Cerebellar nuclear complex (tissue), 1 donor: ENCODE results near the gene KIF3B.
"Not testable (repeated sequence)": the region's sequence is repeated elsewhere in the genome, so short reads cannot be mapped to it uniquely, and the experiment has no call there.

Experiments
- DNase-seq, 2 experiments: peaks; one replicate each; lab custom pipeline; 2025; lab: John Stamatoyannopoulos, UW

KIF3B gene

DNA sequence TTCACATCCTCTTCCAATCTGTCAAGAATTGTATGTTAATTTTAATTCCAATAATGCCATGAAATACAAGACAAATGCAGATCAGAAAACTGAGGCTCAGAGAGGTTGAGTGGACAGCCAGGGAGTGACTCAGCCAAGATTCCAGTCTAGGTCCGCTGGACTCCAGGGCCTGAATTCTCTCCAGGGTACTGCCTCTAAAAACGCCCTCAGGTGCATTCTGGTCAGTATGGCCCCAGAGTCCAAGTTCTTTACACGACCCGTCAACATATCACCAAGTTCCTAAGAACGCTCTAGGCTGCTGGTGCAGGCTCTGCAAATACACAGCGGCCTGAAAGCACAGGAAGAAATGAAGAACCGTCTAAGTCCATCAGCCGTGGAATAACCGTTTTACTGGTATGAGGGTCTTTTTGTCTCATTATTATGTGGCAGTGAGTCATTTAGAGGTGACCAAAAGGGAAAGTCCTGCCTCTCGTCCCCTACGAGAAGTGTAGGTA is 80.0 kb downstream of the KIF3B start:
- no peak for DNase-seq

DNA sequence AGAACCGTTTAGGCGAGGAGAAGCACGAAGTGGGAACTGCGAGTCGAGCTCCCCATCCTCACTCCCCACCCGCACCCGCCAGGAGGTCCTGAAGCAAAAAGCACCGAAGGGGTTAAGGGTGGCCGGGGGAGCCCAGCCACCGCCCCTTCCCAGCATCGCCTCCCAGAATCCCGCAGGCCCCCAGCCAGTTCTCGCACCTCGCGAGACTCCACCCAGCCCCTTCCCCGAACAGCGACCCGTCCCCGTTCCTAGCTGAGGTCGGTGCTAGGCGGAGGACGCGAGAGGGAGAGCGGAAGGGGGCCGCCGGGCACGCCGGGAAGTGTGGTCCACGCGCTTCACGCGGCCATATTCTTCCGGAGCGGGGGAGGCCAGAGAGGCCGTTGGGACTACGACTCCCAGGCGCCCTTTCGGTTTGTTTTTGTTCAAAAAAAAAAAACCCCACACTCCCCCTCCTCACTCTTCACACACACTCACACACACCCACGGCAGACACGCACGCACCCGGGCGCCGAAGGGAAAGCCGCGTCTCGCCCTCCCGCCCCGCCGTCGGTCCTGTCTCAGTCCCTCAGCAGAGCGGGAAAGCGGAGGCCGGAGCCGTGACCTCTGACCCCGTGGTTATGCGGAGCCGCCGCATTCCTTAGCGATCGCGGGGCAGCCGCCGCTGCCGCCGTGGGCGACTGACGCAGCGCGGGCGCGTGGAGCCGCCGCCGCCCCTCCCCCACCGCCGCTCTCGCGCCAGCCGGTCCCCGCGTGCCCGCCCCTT is 80.6 kb downstream of the KIF3B start, which contains the start of gene ASXL1:
TSS of gene ASXL1 (plus strand) at position 463 of the 763 bp plus-strand sequence. CDS start 445 bp downstream, outside the sequence.
- DNase-seq, result peak; percentile 81 to 91

DNA sequence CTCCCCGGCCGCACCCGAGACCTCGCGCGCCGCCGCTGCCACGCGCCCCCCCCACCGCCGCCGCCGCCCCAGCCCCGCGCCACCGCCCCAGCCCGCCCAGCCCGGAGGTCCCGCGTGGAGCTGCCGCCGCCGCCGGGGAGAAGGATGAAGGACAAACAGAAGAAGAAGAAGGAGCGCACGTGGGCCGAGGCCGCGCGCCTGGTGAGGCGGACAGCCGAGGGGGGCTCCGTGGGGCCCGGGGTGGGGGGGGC is 81.1 kb downstream of the KIF3B start:
- DNase-seq, result no peak

DNA sequence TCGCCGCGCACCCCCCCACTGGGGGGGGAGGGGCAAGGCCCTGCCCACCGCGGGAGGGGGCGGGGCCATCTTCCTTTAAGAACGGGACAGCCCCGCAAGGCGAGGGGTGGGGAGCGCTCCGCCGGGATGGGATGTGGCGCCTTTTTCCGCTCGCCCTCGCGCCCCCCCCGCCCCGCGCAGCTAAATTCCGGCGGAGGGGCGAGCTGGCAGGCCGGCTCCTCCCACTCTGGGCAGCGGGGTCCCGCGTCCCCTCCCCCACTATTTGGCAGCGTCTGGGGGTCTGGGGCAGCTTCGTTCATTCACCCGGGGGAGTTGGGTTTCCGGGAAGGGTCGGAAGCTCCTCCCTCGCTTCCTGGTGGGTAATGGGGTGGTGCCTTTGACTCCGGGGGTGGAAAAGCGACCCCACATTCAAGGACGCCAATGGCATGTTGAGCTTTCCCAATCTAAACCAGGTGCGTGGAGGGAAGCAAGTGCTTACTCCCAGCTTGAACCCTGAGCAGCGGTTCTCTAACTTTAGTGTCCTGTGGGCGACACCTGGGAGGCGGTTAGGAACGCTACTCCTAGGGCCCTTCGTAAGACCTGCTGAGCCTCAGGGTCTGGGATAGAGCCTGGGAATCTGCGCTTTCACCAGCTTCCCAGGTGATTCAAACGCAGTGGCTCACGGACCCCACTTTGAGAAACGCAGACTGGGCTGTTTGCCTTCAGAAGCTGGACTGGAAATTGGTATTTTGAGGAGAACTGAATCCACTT is 81.6 kb downstream of the KIF3B start:
- no peak for DNase-seq

DNA sequence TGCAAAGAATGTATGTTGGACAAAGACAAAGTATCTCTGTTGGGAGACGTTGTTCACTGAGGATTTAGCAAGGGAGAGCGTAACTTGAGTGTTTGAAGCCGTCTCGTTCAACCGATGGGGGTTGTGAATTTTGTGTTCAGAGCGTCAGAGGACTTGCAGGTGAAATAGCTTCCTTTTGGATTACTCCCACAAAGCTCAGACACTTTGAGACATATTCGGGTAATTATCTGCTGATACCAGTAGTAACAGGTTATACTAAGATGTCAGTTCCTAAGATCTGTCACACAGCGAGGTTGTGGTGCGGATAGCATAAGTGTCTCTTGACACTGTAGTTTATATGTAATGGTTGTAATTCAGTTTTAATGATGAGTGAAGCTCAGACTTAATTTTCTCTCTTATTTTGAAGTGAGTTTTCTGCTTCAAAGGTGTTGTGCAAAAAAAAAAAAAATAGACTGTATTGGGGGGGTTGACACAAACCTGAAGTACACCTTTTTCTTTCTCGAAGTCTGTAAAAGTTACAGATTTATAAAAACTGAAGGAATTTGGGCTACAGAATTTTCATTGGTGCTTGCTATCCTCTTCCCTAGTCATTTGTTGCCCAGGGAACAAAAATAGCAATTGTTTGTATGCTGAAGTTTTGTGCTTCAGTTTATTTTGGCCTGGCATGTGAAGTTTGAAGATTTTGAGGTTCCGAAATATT is 82.3 kb downstream of the KIF3B start:
- no peak for DNase-seq

DNA sequence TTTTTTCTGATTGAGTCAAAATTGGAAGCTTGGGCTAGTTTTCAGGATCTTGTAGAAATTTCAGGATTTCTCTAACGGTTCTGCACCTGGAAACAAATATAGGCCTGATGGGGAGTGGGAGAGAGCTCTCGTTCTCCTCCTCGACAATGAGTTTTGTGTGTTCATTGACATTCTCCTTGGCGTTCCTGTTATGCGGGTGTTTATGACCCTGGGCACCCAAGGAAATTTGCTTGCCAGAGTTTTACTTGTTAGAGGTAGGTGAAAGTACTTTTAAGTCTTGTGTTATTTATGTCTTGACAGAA is 82.8 kb downstream of the KIF3B start:
- no peak for DNase-seq

DNA sequence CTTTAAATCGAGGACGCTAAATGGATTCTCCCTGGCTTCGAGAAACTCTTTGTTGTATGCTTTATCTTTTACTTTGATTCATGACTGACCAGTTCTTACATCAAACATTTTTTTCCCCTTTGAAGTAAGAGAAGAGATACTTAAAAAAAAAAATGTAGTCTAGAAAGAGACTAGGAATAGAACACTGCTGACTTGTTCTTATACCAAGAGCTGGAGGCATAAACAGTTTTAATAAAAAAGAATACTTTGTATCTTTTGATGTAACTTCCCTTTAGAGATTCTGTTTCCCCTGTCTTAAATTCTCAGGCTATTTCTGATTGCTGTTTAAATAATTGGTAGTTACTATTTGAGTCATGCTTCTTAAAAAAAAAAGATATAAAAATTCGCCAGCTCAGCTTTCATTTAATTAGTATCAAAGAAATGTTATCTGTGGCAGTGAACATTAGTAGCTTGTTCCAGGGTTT is 85.5 kb downstream of the KIF3B start:
- no peak for DNase-seq

DNA sequence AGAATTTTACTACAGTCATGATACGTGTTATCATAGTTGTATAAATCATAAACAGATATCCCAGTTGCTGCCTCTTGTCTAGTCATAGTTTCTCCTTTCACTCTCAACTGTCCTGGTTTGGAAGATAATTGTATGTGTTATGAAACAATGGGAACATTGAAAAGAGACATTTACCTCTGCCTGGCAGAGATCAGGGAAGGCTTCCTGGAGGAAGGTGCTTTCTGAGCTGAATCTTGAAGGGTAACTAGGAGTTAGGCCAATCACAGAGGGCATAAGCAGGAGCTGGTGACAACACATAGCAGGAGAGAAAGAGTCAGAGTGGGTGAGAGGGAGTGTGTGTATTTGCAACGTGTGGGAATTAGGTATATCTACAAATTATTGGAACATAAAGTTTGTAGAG is 86.0 kb downstream of the KIF3B start:
- DNase-seq, result no peak

DNA sequence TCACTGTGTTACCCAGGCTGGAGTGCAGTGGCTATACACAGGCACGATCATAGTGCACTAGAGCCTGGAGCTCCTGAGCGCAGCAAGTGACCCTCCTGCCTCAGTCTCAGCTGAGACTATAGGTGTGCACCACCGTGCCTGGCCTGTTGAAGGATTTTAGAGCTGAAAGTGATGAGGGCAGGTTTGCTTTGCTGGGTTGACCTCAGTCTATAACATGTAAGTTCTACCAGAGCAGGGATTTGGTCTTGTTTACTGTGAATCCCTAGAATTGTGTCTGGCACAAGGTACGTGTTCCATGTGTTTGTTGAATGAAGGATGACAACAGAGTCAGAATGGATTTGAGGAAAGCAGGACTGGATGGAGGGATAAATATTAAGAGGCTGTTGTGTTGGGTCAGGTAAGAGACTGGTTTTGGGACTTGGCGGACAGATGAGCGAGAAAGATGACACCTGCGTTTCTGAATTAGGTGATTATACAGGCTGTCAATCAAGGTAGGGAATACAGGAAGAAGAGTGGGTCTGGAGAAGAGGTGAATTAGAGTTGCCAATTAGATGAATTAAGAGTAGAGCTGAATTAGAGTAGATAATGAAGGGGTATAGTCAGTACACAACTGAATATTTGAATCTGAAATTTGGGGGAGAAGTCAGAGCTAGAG is 87.2 kb downstream of the KIF3B start:
- DNase-seq, result no peak

DNA sequence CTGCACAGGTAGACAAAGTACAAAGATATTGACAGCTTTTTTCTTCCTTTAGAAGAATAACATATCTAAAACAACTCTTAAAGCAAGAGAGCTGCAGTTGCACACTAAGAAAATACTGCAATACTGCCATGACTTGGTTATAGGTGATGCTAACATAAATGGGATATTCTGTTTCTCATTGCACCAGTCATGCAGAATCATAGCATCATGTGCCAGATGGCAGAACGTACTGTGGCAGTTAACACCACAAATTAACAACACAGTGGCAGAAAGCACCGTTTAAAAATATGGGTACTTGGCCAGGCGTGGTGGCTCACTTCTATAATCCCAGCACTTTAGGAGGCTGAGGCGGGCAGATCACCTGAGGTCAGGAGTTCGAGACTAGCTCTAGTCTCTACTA is 88.1 kb downstream of the KIF3B start:
- no peak for DNase-seq

DNA sequence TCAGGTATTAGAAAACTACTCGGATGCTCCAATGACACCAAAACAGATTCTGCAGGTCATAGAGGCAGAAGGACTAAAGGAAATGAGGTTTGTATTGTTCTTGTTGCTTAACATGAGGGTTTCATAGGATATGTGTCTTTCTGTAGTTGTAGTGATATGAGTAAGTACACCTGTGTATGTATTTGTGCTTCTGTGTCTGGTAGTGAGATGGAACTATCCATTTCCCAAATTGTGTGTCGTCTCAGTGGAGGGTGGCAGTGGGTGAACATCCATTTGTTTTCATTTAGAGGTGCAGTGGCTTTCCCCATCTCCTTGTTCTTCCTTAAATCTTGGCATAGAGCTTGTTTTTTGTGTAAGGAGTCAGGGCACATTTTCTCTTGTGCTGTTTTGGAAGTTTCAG is 88.9 kb downstream of the KIF3B start:
- DNase-seq, result no peak

DNA sequence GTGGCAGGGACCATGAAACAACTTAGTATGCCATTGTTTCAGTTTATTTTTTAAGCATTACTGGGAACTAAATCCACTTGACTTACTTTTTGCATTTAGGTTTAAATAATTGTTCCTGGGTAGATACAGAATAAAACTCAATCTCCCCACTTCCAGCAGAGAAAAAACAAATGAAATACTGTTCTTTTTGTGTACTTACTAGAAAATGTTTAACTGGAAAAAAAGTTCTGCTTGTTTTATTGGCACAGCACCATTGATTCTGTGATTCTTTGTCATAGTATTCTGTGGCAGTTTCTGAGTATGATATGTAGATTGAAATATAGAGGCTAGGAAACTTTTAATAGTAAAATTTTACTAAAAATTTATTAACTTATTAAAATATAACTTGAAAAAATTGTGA is 90.9 kb downstream of the KIF3B start:
- DNase-seq, result no peak

DNA sequence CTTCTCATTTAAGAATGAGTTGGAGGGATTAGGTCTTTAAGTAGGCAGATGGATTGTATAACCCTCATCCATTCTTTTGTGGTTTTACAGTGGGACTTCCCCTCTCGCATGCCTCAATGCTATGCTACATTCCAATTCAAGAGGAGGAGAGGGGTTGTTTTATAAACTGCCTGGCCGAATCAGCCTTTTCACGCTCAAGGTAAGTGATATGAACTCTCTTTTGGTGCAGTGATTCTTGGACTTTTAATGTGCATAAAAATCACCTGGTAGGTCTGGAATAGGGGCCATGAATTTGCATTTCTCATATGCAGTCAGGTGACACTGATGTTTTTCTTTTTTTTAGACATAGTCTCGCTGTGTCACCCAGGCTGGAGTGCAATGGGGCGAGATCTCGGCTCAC is 91.5 kb downstream of the KIF3B start:
- no peak for DNase-seq

DNA sequence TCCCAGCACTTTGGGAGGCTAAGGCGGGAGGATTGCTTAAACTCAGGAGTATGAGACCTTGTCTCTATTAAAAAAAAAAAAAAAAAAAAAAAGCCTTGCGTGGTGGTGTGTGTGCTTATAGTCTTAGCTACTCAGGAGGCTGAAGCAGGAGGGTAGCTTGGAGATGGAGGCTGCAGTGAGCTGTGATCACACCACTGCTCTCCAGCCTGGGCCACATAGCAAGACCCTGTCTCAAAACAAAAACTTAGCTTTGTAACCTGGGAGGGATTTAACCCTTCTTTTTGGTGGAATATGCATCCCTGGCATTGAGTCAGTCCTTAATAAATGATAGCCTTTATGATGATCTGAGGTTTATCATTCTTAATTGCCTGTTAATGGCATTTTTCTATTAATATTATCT is 93.4 kb downstream of the KIF3B start:
- DNase-seq, result no peak

DNA sequence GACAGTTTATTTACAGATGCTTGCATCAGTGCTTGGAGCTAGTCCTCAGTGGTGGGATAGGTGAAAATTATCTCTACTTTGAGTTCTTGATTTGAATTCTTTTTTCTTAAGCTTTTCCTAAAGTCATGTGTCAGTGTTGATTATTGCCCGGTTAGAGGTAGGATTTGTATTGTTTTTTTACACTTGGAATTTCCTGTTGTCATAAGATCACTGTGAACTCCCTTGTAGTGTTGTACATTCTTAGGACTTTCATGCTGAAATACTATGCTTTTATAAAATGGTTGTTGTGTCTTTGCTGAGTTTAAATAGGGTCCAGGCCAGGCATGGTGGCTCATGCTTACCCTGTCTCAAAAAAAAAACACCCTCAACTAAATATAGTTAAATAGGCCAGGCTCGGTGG is 101.0 kb downstream of the KIF3B start:
- no peak for DNase-seq

DNA sequence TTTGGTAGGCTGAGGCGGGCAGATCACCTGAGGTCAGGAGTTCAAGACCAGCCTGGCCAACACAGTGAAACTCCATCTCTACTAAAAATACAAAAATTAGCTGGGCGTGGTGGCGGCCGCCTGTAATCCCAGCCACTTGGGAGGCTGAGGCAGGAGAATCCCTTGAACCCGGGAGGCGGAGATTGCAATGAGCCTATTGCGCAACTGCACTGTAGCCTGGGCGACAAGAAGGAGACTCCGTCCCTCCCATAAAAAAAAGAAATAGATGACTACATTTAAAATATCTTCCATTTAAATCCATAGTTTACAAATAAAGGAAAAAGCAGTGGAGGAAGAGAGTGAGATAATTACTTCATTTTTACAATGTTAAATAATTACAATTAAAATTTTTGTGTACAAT is 102.6 kb downstream of the KIF3B start:
- not testable (repeated sequence) for DNase-seq

DNA sequence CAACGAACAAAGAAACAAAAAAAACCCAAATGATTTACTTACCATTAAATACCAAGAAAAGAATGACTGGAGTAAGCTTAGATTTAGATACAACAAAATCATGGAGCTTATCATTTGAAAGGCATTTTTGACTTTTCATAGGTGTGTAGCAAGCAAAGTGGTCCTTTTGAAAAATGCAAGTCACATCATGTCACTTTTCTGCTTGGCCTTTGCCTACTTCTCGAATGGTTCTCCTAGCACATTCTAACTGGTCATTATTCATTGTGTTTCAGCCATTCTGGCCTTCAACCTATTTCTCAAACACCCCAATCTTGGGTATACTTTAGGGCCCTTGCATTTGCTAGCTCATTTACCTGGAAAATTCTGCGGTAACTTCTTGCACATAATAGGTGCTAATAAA is 103.3 kb downstream of the KIF3B start:
- no peak for DNase-seq

DNA sequence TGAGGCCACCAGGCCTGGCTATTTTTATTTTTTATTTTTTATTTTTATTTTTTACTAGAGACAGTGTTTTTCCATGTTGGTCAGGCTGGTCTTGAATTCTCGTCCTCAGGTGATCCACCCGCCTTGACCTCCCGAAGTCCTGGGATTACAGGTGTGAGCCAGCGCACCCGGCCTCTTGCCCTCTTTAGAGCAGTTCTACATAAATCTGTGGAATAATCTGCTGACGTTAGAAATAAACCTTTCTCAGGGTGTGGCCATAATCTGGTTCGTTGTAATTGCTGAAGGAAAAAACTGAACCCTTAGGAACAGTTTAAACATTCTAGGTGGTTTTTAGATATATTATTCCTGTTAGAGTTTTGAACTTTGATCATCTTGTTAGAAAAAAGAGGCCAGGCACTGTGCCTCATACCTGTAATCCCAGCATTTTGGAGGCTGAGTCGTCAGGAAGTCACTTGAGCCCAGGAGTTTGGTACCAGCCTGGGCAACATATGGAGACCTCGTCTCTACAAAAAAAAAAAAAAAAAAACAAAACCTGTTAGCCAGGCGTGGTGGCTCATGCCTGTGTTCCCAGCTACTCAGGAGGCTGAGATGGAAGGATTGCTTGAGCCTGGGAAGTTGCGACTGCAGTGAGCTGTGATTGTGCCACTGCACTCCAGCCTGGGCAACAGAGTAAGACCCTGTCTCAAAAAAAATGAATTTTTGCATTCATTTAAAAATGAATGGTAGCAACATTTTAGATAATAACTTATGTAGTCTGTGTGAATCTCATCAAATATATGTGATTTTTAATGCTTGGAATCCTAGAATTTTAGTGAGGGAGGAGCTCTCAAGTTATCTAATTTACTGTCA is 104.9 kb downstream of the KIF3B start:
- DNase-seq, result peak in 1 of 2 experiments; percentile 10

DNA sequence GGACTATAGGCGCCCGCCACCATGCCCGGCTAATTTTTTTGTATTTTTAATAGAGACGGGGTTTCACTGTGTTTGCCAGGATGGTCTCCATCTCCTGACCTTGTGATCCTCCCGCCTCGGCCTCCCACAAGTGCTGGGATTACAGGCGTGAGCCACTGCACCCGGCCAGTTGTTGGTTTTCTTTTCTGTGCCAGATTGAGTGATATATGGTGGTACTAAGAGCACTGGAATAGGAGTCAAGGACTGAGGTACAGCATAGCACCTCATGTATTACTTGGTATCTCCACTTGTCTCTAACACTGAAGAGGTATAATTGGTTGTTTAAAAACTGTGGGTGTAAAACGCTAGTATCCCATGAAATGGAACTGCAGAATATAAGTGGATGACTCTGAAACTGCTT is 106.0 kb downstream of the KIF3B start:
- DNase-seq, result not testable (repeated sequence)
